C4-2B (cell line): ENCODE data around the gene STIM1.

Source experiments
- CTCF ChIP-seq: fragments of 450-650 bp; conservative IDR thresholded peaks from 2 replicates; pipeline ENCODE4 v1.5.1; 2017; ENCODE audit warnings: mild to moderate bottlenecking
- ZFX ChIP-seq: fragments of 450-650 bp; IDR thresholded peaks from 2 replicates; pipeline ENCODE4 v1.6.1; 2017

- TF ChIP-seq CTCF (no peak), ZFX (no peak)
Observed at GRCh38 chr11:3885855-3886254, 30.4 kb downstream of the STIM1 start.
